Stimulated activated CD4-positive, alpha-beta T cell treated with anti-CD3 and anti-CD28 coated beads, Interleukin-1b, Interleukin-23, amount 100 ng/mL, for 1 hour (primary cell): Measurements from ENCODE around the gene RNU6-9.
"Not testable (repeated sequence)": the region's sequence is repeated elsewhere in the genome, so short reads cannot be mapped to it uniquely, and the experiment has no call there.

Source experiments
- DNase-seq, 2 donors: peaks; one replicate each; pipeline ENCODE4 v3.0.0-alpha.2; 2020; ENCODE audit warnings: low read depth in 2 of 2

The RNU6-9 gene

GRCh38 chr19:878751-879561 is 14.3 kb upstream of the RNU6-9 start:
- not testable (repeated sequence) for DNase-seq

DNA sequence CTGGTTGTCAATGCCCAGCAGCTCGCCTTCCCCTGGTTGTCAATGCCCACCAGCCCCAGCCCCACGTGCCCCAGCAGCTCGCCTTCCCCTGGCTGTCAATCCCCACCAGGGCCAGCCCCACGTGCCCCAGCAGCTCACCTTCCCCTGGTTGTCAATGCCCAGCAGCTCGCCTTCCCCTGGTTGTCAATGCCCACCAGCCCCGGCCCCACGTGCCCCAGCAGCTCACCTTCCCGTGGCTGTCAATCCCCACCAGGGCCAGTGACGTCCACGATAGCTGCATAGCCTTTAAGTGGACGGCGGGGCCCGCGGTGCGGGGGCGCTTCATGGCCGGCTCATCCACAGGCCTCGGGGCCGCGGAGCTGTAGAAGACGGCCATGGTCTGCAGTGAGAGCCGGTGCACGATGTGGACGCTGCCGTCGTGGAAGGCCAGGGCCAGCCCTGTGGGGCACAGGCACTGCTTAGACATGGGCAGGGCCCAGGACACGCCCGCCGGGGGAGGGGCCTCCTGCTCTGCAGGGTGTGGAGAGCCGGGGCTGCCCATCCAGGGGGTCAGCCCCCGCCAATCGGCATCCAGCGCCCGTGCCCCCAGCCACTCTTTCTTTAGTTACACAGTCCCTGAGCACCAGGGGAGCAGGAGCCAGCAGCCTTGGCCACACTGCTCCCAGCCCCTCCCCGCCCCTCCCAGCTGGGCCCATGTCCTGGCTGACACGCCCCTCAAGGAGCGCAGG is 13.4 kb upstream of the RNU6-9 start:
- DNase-seq = no peak

GRCh38 chr19:881385-882071 is 11.8 kb upstream of the RNU6-9 start:
- no peak for DNase-seq

DNA sequence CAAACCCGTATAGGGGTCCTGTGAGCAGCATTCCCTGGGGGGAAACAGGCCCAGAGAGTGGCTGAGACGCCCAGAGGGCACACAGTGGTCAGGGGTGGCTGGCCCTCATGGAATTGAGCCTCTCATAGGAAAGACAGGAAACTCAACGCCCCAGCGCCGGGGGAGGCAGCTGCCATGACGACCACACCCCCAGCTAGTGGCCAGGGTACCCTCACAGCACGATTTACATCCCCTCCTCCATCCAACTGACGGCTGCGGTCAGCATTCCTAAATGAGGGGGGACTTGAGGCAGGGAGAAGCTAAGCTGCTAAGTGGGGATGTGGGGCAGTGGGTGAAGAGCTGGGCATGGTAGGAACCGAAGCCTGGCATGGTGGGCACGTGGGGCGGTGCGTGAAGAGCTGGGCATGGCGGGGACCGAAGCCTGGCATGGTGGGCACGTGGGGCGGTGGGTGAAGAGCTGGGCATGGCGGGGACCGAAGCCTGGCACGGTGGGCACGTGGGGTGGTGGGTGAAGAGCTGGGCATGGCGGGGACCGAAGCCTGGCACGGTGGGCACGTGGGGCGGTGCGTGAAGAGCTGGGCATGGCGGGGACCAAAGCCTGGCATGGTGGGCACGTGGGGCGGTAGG is 10.3 kb upstream of the RNU6-9 start:
- no peak for DNase-seq

DNA sequence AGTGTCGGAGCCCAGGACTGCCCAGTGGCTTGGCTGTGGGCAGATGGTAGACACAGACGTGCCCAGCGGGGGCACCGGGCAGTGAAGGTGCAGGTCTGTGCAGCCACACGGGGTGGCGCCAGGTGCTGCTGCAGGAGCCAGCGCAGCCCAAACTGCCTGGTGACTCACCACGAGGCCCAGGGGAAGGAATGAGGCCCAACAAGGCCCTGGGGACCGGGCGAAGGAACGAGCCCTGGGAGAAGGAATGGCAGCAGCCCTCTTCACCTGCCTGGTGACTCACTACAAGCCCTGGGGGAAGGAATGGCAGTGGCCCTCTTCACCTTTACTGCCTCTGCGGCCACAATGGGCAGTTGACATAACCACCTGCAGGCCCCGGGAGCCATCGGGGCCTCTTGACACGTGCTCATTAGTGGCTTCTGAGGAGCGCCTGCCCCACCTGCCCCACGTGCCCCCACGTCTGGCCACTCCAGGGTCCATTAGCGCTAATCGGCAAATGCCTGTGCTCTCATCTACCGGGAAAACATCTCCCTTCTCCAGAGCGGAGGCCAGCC is 9.5 kb upstream of the RNU6-9 start:
- no peak for DNase-seq

DNA sequence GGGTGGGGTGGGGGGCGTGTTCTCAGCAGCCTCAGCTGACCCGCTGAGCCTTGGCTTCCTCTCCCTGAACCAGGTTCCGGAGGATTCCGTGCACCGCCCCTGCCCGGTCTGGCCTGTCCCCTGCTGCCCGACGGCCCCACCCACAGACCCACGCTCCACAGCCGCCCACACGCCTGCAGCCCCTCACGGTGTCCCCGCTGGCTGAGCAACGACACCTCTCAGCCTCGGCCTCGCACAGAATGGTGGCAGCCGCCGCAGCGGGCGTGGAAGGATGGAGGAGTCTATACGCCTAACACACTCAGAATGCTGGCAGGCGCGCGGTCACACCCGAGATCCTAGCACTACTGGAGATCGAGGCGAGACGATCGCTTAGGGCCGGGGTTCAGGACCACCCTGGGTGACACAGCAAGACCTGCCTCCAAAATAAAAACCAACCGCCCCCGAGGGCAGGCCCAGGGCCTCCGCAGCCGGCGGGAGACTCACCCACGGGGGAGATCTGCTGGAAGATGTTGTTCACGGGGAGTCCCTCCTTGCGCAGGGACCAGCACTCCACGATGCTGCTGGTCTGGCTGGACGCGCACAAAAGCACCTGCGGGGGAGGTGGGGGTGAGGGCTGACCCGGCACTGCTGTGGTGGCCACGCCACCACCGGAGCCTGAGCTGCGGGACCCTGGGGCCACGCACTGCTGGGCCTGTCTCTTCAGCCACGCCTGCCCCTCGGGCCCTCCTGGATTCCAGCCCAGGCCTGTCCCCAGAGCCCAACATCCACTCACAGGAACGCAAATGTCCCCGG is 8.7 kb upstream of the RNU6-9 start:
- DNase-seq = no peak

GRCh38 chr19:885536-886224 is 7.6 kb upstream of the RNU6-9 start:
- DNase-seq = no peak

DNA sequence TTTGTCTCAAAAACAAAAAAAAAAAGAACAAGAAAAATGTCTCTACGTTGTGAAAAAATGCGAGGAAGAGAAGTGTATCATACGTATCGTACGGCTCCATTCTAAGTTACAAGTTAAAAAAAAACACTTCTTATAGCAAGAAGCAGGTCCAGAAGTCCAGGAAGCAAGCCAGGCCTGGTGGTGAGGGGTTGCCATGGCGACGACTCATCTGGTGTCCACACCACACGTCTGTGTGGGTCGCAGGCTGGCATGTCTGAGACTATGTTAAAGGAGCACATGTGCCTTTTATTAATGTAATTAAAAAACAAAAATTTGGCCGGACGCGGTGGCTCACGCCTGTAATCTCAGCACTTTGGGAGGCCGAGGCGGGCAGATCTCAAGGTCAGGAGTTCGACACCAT is 6.2 kb upstream of the RNU6-9 start:
- DNase-seq = no peak

DNA sequence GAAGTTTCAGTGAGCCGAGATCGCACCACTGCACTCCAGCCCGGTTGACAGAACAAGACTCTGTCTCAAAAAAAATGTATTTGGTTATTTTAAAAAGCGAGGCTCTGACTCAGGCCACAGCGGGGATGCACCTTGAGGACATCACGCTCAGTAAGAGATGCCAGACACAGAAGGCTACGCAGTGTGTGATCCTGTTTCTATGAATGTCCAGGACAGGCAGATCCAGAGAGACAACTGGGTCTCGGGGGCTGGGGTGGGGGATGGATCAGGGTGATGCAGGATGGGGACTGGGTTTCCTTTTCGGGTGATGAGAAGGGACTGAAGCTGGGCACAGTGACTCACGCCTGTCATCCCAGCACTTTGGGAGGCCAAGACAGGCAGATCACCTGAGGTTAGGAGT is 5.7 kb upstream of the RNU6-9 start:
- no peak for DNase-seq

GRCh38 chr19:888581-889385 is 4.5 kb upstream of the RNU6-9 start:
- no peak for DNase-seq

GRCh38 chr19:889662-890295 is 3.5 kb upstream of the RNU6-9 start:
- DNase-seq = no peak

GRCh38 chr19:890831-891230 is 2.5 kb upstream of the RNU6-9 start:
- DNase-seq = no peak

- not testable (repeated sequence) for DNase-seq
Observed at GRCh38 chr19:891421-892200, 1.7 kb upstream of the RNU6-9 start.

GRCh38 chr19:892243-892893 is 916 bp upstream of the RNU6-9 start:
- DNase-seq = no peak

DNA sequence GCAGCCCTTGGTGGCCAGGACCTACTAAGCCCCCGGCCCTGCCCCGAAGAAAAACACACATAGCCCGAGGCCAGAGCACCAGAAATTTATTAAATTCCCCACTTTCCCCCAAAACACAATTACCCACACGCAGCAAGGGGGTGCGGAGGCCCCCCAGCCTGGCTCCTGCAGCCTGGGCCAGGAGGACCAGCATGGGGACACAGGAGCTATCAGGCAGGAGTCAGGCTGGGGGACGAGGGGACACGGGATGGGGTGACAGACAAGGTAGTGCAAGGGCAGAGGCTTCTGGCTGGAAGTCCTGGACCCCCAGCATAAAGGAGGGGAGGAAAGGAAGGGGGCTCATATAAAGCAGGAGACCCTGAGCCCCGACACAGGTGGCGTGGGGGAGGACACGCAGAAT is 3.1 kb downstream of the RNU6-9 start:
- DNase-seq = no peak

GRCh38 chr19:896999-897398 is 3.7 kb downstream of the RNU6-9 start:
- DNase-seq = no peak

- DNase-seq = no peak
Observed at GRCh38 chr19:897442-898039, 4.3 kb downstream of the RNU6-9 start.
